Choroid plexus epithelial cell (primary cell): Measurements from ENCODE around the gene SMOC2.

Experiments
- DNase-seq: peaks from one replicate; pipeline ENCODE4 v3.0.0-alpha.2; 2010; ENCODE audit warnings: low read depth
- H3K4me3 ChIP-seq: 2 replicates; pipeline ENCODE4 v1.5.1; 2011; ENCODE audit warnings: low read depth, mild to moderate bottlenecking, control low read depth, low read length, moderate library complexity
- CTCF ChIP-seq: conservative IDR thresholded peaks from 2 replicates; pipeline ENCODE4 v1.5.1; 2011; ENCODE audit warnings: low read depth, mild to moderate bottlenecking, control low read depth, inconsistent platforms, low read length, moderate library complexity

Gene SMOC2

GRCh38 chr6:168495133-168495532 lies 54.1 kb downstream of the SMOC2 start:
- DNase-seq = no peak
- TF ChIP-seq CTCF = no peak
- no peak overlapping the region for H3K4me3 ChIP-seq

- no peak overlapping the region for H3K4me3 ChIP-seq
- no peak for TF ChIP-seq CTCF
- no peak for DNase-seq
Observed at GRCh38 chr6:168495636-168496035, 54.7 kb downstream of the SMOC2 start.

- TF ChIP-seq CTCF = no peak
- no peak overlapping the region for H3K4me3 ChIP-seq
- DNase-seq = no peak
Observed at GRCh38 chr6:168496139-168496996, 55.4 kb downstream of the SMOC2 start.

- H3K4me3 ChIP-seq = no peak overlapping the region
- no peak for TF ChIP-seq CTCF
- DNase-seq = no peak
Observed at GRCh38 chr6:168496997-168497331, 56.0 kb downstream of the SMOC2 start.

GRCh38 chr6:168497381-168497780 lies 56.4 kb downstream of the SMOC2 start:
- TF ChIP-seq CTCF = no peak
- no peak for DNase-seq
- no peak overlapping the region for H3K4me3 ChIP-seq

GRCh38 chr6:168498161-168498843 lies 57.3 kb downstream of the SMOC2 start:
- DNase-seq = no peak
- no peak overlapping the region for H3K4me3 ChIP-seq
- no peak for TF ChIP-seq CTCF
